ENCODE data around the gene ADAP1. TPM values are rescaled to one million over a fixed set of nuclear protein-coding genes. Genes with fewer than 3 reads are reported as not detected.

The ADAP1 gene
- total and polyA plus RNA-seq, 2 of the 13 experiments (the other 11 are each of a cell fraction or from before 2014, with no cell fraction given) = 10.5 to 24.6 TPM

- TF ChIP-seq ZNF407 (CRISPR knock-in tag; IDR thresholded peaks at IDR 0.05; ENCODE audit: not compliant biosample characterization) (peak; percentile 57), ZNF383 (CRISPR knock-in tag; IDR thresholded peaks at IDR 0.05; ENCODE audit: borderline replicate concordance) (no peak), NR2C2 (CRISPR knock-in tag; IDR thresholded peaks at IDR 0.05; ENCODE audit: borderline replicate concordance) (peak; percentile 58), ZNF124 (CRISPR knock-in tag; IDR thresholded peaks at IDR 0.05) (peak; percentile 80; the same call in 1 of the 2 replicates), TRIM22 (IDR thresholded peaks at IDR 0.05) (no peak), RAD51 (IDR thresholded peaks at IDR 0.05; ENCODE audit: borderline replicate concordance) (no peak), ZBTB38 (CRISPR knock-in tag; IDR thresholded peaks at IDR 0.05) (peak; percentile 94), SYNCRIP (IDR thresholded peaks at IDR 0.05; ENCODE audit: insufficient read depth, low read depth, low read length) (no peak), ZC3H4 (CRISPR knock-in tag; IDR thresholded peaks at IDR 0.05; ENCODE audit: borderline replicate concordance) (peak; percentile 56; the same call in 1 of the 2 replicates), YEATS4 (CRISPR knock-in tag; IDR thresholded peaks at IDR 0.05; ENCODE audit: borderline replicate concordance) (peak; percentile 92), ZNF530 (CRISPR knock-in tag; IDR thresholded peaks at IDR 0.05; ENCODE audit: low read depth) (no peak), THAP9 (CRISPR knock-in tag; IDR thresholded peaks at IDR 0.05; ENCODE audit: borderline replicate concordance) (peak; percentile 57; the same call in 1 of the 2 replicates), ZIK1 (CRISPR knock-in tag; IDR thresholded peaks at IDR 0.05; ENCODE audit: borderline replicate concordance, low read depth) (peak; percentile 89), BHLHE40 (IDR thresholded peaks at IDR 0.05; ENCODE audit: low read length) (peak; percentile 81)
- TF ChIP-seq, protein P1, sequence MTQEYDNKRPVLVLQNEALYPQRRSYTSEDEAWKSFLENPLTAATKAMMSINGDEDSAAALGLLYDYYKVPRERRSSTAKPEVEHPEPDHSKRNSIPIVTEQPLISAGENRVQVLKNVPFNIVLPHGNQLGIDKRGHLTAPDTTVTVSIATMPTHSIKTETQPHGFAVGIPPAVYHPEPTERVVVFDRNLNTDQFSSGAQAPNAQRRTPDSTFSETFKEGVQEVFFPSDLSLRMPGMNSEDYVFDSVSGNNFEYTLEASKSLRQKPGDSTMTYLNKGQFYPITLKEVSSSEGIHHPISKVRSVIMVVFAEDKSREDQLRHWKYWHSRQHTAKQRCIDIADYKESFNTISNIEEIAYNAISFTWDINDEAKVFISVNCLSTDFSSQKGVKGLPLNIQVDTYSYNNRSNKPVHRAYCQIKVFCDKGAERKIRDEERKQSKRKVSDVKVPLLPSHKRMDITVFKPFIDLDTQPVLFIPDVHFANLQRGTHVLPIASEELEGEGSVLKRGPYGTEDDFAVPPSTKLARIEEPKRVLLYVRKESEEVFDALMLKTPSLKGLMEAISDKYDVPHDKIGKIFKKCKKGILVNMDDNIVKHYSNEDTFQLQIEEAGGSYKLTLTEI (CRISPR knock-in tag; conservative IDR thresholded peaks at IDR 0.05) = no peak
These were observed 81.0 kb downstream of the ADAP1 start (continued) for GRCh38 chr7:873367-874002.
